IMR-90 (cell line): Measurements from ENCODE around the gene SPCS2. TPM values are rescaled to one million over a fixed set of nuclear protein-coding genes. Genes with fewer than 3 reads are reported as not detected.

Experiments used
- ATAC-seq: fragments of 200-7000 bp; cut with Tn5 transposase; 2 replicates; pipeline ENCODE4 v1.9.1; 2020; ENCODE audit warnings: low read depth, mild to moderate bottlenecking, moderate library complexity
- BruUV-seq: library from RNA; stranded (reverse); fragments of 400-500 nt; replicated peaks from 2 replicates; lab custom pipeline; 2021; lab: Mats Ljungman, UMichigan
- CTCF ChIA-PET: fragments of 300-600 bp; formaldehyde crosslinking; extraction: SDS; loops from one replicate; lab custom pipeline; 2021; ENCODE audit warnings: antibody characterized with exemption; lab: Yijun Ruan, JAX
- POLR2A ChIA-PET: fragments of 300-600 bp; sonication (Branson Sonifier 250); formaldehyde crosslinking; loops from one replicate; lab custom pipeline; 2022; ENCODE audit warnings: antibody characterized with exemption; ENCODE audit not compliant: unreplicated experiment; lab: Charles Lee
- DNase-seq: peaks from one replicate; pipeline ENCODE4 v3.0.0; 2013
- H2AFZ ChIP-seq: replicated peaks from 2 replicates; pipeline ENCODE3; 2013; ENCODE audit warnings: low read length, mild to moderate bottlenecking; ENCODE audit not compliant: poor library complexity
- H2AK5ac ChIP-seq: 2 replicates; pipeline ENCODE4 v1.6.1; 2013; ENCODE audit warnings: low read depth, low read length, inconsistent platforms
- H2AK9ac ChIP-seq: replicated peaks from 2 replicates; pipeline ENCODE3; 2013; ENCODE audit warnings: mild to moderate bottlenecking, low read depth, low read length, moderate library complexity; ENCODE audit not compliant: poor library complexity
- H2BK120ac ChIP-seq: 2 replicates; pipeline ENCODE4 v1.6.1; 2013; ENCODE audit warnings: low read depth, low read length, inconsistent platforms
- H2BK15ac ChIP-seq: 3 replicates; pipeline ENCODE4 v1.6.1; 2013; ENCODE audit warnings: low read depth, low read length, inconsistent platforms
- H2BK20ac ChIP-seq: 2 replicates; pipeline ENCODE4 v1.6.1; 2013; ENCODE audit warnings: low read depth, mild to moderate bottlenecking, inconsistent platforms, low read length, moderate library complexity
- H2BK5ac ChIP-seq: 2 replicates; pipeline ENCODE4 v1.6.1; 2013; ENCODE audit warnings: mild to moderate bottlenecking, low read depth, low read length, inconsistent platforms; ENCODE audit not compliant: poor library complexity, severe bottlenecking
- H3K14ac ChIP-seq: replicated peaks from 2 replicates; pipeline ENCODE4 v1.6.1; 2013; ENCODE audit warnings: low read depth, low read length, inconsistent platforms
- H3K18ac ChIP-seq: 2 replicates; pipeline ENCODE4 v1.6.1; 2013; ENCODE audit warnings: low read depth, low read length, control low read depth
- H3K23ac ChIP-seq: 2 replicates; pipeline ENCODE4 v1.6.1; 2013; ENCODE audit warnings: low read depth, low read length, inconsistent platforms
- H3K27ac ChIP-seq: 2 replicates; pipeline ENCODE4 v1.5.1; 2013; ENCODE audit warnings: mild to moderate bottlenecking, control low read depth, low read length; ENCODE audit not compliant: insufficient read depth
- H3K27me3 ChIP-seq: 2 replicates; pipeline ENCODE4 v1.6.1; 2013; ENCODE audit warnings: low read length; ENCODE audit not compliant: control insufficient read depth, insufficient read depth
- H3K36me3 ChIP-seq: 2 replicates; pipeline ENCODE4 v1.6.1; 2013; ENCODE audit warnings: low read length, mixed read lengths; ENCODE audit not compliant: control insufficient read depth, insufficient read depth
- H3K4ac ChIP-seq: 2 replicates; pipeline ENCODE4 v1.6.1; 2013; ENCODE audit warnings: low read depth, low read length, inconsistent platforms
- H3K4me1 ChIP-seq: 2 replicates; pipeline ENCODE4 v1.6.1; 2013; ENCODE audit warnings: low read length, mixed read lengths; ENCODE audit not compliant: control insufficient read depth, insufficient read depth
- H3K4me2 ChIP-seq: 2 replicates; pipeline ENCODE4 v1.6.1; 2013; ENCODE audit warnings: low read depth, mild to moderate bottlenecking, control low read depth, low read length, moderate library complexity
- H3K4me3 ChIP-seq: 2 replicates; pipeline ENCODE4 v1.5.1; 2013; ENCODE audit warnings: low read depth, mild to moderate bottlenecking, control low read depth, low read length, moderate library complexity; ENCODE audit not compliant: insufficient read depth
- H3K56ac ChIP-seq: 2 replicates; pipeline ENCODE4 v1.6.1; 2013; ENCODE audit warnings: low read length, inconsistent platforms; ENCODE audit not compliant: insufficient read depth; ENCODE audit errors: extremely low read depth
- H3K79me1 ChIP-seq, 2 experiments: 2 replicates each; pipeline ENCODE4 v1.6.1; 2013; ENCODE audit warnings: low read length in 2 of 2, inconsistent platforms in 1 of 2, low read depth in 1 of 2
- H3K9ac ChIP-seq: 2 replicates; pipeline ENCODE4 v1.6.1; 2013; ENCODE audit warnings: low read depth, low read length, control low read depth
- H3K9me1 ChIP-seq: 2 replicates; pipeline ENCODE4 v1.6.1; 2013; ENCODE audit warnings: low read length, inconsistent platforms; ENCODE audit not compliant: insufficient read depth
- H3K9me3 ChIP-seq: 2 replicates; pipeline ENCODE4 v1.6.1; 2013; ENCODE audit warnings: low read length; ENCODE audit not compliant: control insufficient read depth, insufficient read depth
- H4K20me1 ChIP-seq: 2 replicates; pipeline ENCODE4 v1.6.1; 2013; ENCODE audit warnings: low read length, inconsistent platforms; ENCODE audit not compliant: insufficient read depth
- H4K5ac ChIP-seq: 2 replicates; pipeline ENCODE4 v1.6.1; 2013; ENCODE audit warnings: mild to moderate bottlenecking, low read depth, low read length, control low read depth
- H4K8ac ChIP-seq, 2 experiments: 2 replicates each; pipeline ENCODE4 v1.6.1; 2013; ENCODE audit warnings: low read depth in 2 of 2, low read length in 2 of 2, control low read depth in 1 of 2, inconsistent platforms in 1 of 2
- H4K91ac ChIP-seq: 2 replicates; pipeline ENCODE4 v1.6.1; 2013; ENCODE audit warnings: low read depth, low read length, inconsistent platforms; ENCODE audit not compliant: insufficient read depth
- BHLHE40 ChIP-seq: fragments of 150-350 bp; IDR thresholded peaks from 2 replicates; pipeline ENCODE4 v1.6.1; 2016; ENCODE audit warnings: mild to moderate bottlenecking, low read depth, low read length
- ELK1 ChIP-seq: fragments of 150-350 bp; IDR thresholded peaks from 2 replicates; pipeline ENCODE4 v1.6.1; 2016; ENCODE audit warnings: low read depth, mild to moderate bottlenecking, low read length, moderate library complexity, borderline replicate concordance
- MAFK ChIP-seq: IDR thresholded peaks from 2 replicates; pipeline ENCODE4 v1.6.1; 2012; ENCODE audit warnings: low read depth, low read length, improper control_type of control experiment
- NFE2L2 ChIP-seq: fragments of 150-350 bp; IDR thresholded peaks from 2 replicates; pipeline ENCODE4 v1.6.1; 2016; ENCODE audit warnings: low read depth, mild to moderate bottlenecking, low read length
- POLR2A ChIP-seq: IDR thresholded peaks from 2 replicates; pipeline ENCODE4 v1.6.1; 2012; ENCODE audit warnings: mild to moderate bottlenecking, low read depth, low read length
- RAD21 ChIP-seq: IDR thresholded peaks from 2 replicates; pipeline ENCODE4 v1.6.1; 2012; ENCODE audit warnings: low read length, improper control_type of control experiment
- RFX5 ChIP-seq: IDR thresholded peaks from 2 replicates; pipeline ENCODE4 v1.8.0; 2012; ENCODE audit warnings: low read depth, mild to moderate bottlenecking, low read length, moderate library complexity
- SMC3 ChIP-seq: fragments of 150-350 bp; IDR thresholded peaks from 2 replicates; pipeline ENCODE4 v1.6.1; 2016; ENCODE audit warnings: low read depth, mild to moderate bottlenecking, antibody characterized with exemption, low read length, moderate library complexity
- USF2 ChIP-seq: fragments of 150-350 bp; IDR thresholded peaks from 2 replicates; pipeline ENCODE4 v1.6.1; 2017; ENCODE audit warnings: mild to moderate bottlenecking, antibody characterized with exemption, low read length, low read depth
- dilution Hi-C: fragments of 300-500 bp; cut with HindIII; formaldehyde crosslinking; loops from one replicate; pipeline ENCODE4 v1.14.3; 2018; ENCODE audit warnings: low sequenced_read_pairs; ENCODE audit not compliant: unreplicated experiment
- in situ Hi-C: fragments of 300-500 bp; cut with MboI; formaldehyde crosslinking; loops from 3 replicates; pipeline ENCODE4 v1.14.3; 2019; ENCODE audit warnings: low sequenced_read_pairs, inconsistent platforms, mixed read lengths
- intact Hi-C: fragments of 100-400 bp; cut with micrococcal nuclease; formaldehyde crosslinking; loops from 2 replicates; pipeline ENCODE4 v1.10.0; 2022
- polyA plus RNA-seq, 3 experiments: library from polyadenylated mRNA; depleted of rRNA; stranded (reverse); fragments of >200 nt; gene quantifications; 2 replicates each; pipeline ENCODE4 v1.2.3, GENCODE V29; 2012; ENCODE audit warnings: low replicate concordance in 1 of 3
- total RNA-seq: library from RNA; depleted of rRNA; stranded (reverse); fragments of >200 nt; gene quantifications from 2 replicates; pipeline ENCODE4 v1.2.3, GENCODE V29; 2012

The SPCS2 gene
- total and polyA plus RNA-seq, 2 of the 4 experiments (the other 2 are of a cell fraction): 15.4 to 76.0 TPM

- Histone ChIP-seq H3K4me1 (peaks cover 11% of the 10 kb centered on the region), H4K8ac (0 out of 4 replicates have a peak overlapping the region, but pooled peaks of 1 of the 2 experiments have one; percentile 6), H2AFZ (no peak overlapping the region), H3K27ac (peak overlapping the region; percentile 57; the same call in 1 of the 2 replicates), H3K27me3 (no peaks in the 10 kb centered on the region), H3K4me3 (no peak overlapping the region), H3K9ac (no peak overlapping the region), H4K20me1 (peaks cover 4% of the 10 kb centered on the region; the same call in 1 of the 2 replicates), H3K18ac (peak overlapping the region; percentile 76; the same call in 1 of the 2 replicates), H3K23ac (no peak overlapping the region), H3K9me3 (no peaks in the 10 kb centered on the region), H2BK120ac (no peak overlapping the region; the same call in 1 of the 2 replicates), H3K4ac (peak overlapping the region; percentile 14; the same call in 1 of the 2 replicates), H2BK15ac (no peak overlapping the region; the same call in 2 of the 3 replicates), H2BK20ac (no peak overlapping the region), H2AK9ac (no peak overlapping the region), H3K9me1 (peaks cover 18% of the 10 kb centered on the region), H4K5ac (0 out of 2 replicates have a peak overlapping the region, but pooled peaks have one; percentile 2), H3K14ac (0 out of 2 replicates have a peak overlapping the region, but pooled peaks have one; percentile 20), H3K4me2 (no peak overlapping the region), H2BK5ac (no peak overlapping the region), H4K91ac (no peak overlapping the region), H3K56ac (no peak overlapping the region), H3K79me1 (no peaks in the 10 kb centered on the region), H3K36me3 (no peaks in the 10 kb centered on the region), H2AK5ac (0 out of 2 replicates have a peak overlapping the region, but pooled peaks have one; percentile 31)
- in situ Hi-C loops: no loop called here
- ChIA-PET POLR2A (no interaction called here), CTCF (interaction anchor here (1.3 to 1.5 kb wide), 2 partner anchors 10 to 24 kb away, joined by 3 to 10 read pairs; no protein-coding TSS in a partner anchor)
- intact Hi-C loops: no loop called here
- no TSS peak for BruUV-seq
- dilution Hi-C loops: no loop called here
- TF ChIP-seq USF2: no peak
- TF ChIP-seq ELK1: no peak
- TF ChIP-seq SMC3: no peak
- TF ChIP-seq POLR2A: no peak
- no peak for TF ChIP-seq RFX5
- no peak for TF ChIP-seq NFE2L2
- TF ChIP-seq MAFK: peak; percentile 56
- no peak for TF ChIP-seq RAD21
- no peak for TF ChIP-seq BHLHE40
- ATAC-seq (no peak), DNase-seq (peak; percentile 45)
Measured at GRCh38 chr11:75013051-75013450, 64.0 kb downstream of the SPCS2 start.
